DND-41 (cell line): ENCODE data around the gene DIS3L2.
"Not testable (repeated sequence)": the region's sequence is repeated elsewhere in the genome, so short reads cannot be mapped to it uniquely, and the experiment has no call there.

Experiments
- ATAC-seq: fragments of 200-7000 bp; cut with Tn5 transposase; 3 replicates; pipeline ENCODE4 v1.9.1; 2021; ENCODE audit warnings: low read depth; ENCODE audit not compliant: insufficient read depth
- DNase-seq: peaks from one replicate; pipeline ENCODE4 v3.0.0-alpha.2; 2020
- H2AFZ ChIP-seq: 2 replicates; pipeline ENCODE4 v1.6.0; 2012; ENCODE audit warnings: low read depth, low read length
- H3K27ac ChIP-seq: 2 replicates; pipeline ENCODE4 v1.5.1; 2012; ENCODE audit warnings: low read length, inconsistent platforms
- H3K27me3 ChIP-seq: fragments of 200-600 bp; sonication (generic); 2 replicates; pipeline ENCODE4 v1.6.0; 2012; ENCODE audit warnings: low read length, mild to moderate bottlenecking, inconsistent platforms; ENCODE audit not compliant: insufficient read depth, poor library complexity
- H3K36me3 ChIP-seq: 2 replicates; pipeline ENCODE4 v1.5.1; 2012; ENCODE audit warnings: low read length, inconsistent platforms; ENCODE audit not compliant: insufficient read depth
- H3K4me1 ChIP-seq: 2 replicates; pipeline ENCODE4 v1.5.1; 2012; ENCODE audit warnings: mild to moderate bottlenecking, low read length; ENCODE audit not compliant: insufficient read depth
- H3K4me2 ChIP-seq: 2 replicates; pipeline ENCODE4 v1.6.0; 2012; ENCODE audit warnings: mild to moderate bottlenecking, moderate library complexity, low read length, inconsistent platforms; ENCODE audit not compliant: insufficient read depth
- H3K4me3 ChIP-seq, 2 experiments: fragments of 200-600 bp in 1 of 2; shearing (Covaris generic) in 1 of 2; 2 replicates each; pipeline ENCODE4 v1.5.1; 2012 to 2016; ENCODE audit warnings: inconsistent platforms in 2 of 2, low read length in 2 of 2, mild to moderate bottlenecking in 2 of 2, low read depth in 1 of 2, moderate library complexity in 1 of 2
- H3K79me2 ChIP-seq: 2 replicates; pipeline ENCODE4 v1.6.0; 2012; ENCODE audit warnings: low read length, inconsistent platforms; ENCODE audit not compliant: insufficient read depth
- H3K9ac ChIP-seq: 2 replicates; pipeline ENCODE4 v1.6.0; 2012; ENCODE audit warnings: low read depth, mild to moderate bottlenecking, inconsistent platforms, low read length, moderate library complexity
- H3K9me3 ChIP-seq: 2 replicates; pipeline ENCODE4 v1.5.1; 2012; ENCODE audit warnings: low read length, moderate library complexity, mild to moderate bottlenecking, inconsistent platforms; ENCODE audit not compliant: insufficient read depth, severe bottlenecking
- H4K20me1 ChIP-seq: 2 replicates; pipeline ENCODE4 v1.6.0; 2012; ENCODE audit warnings: low read length; ENCODE audit not compliant: insufficient read depth
- CTCF ChIP-seq: IDR thresholded peaks from 2 replicates; pipeline ENCODE4 v1.5.1; 2012; ENCODE audit warnings: borderline replicate concordance, low read length, moderate library complexity, mild to moderate bottlenecking; ENCODE audit not compliant: poor library complexity, severe bottlenecking; ENCODE audit errors: extremely low read depth
- EZH2 ChIP-seq: IDR thresholded peaks from 3 replicates; pipeline ENCODE4 v1.6.1; 2012; ENCODE audit warnings: borderline replicate concordance, low read depth, mild to moderate bottlenecking, moderate library complexity, low read length, inconsistent platforms; ENCODE audit not compliant: severe bottlenecking

Gene DIS3L2

GRCh38 chr2:232321817-232322559 is 360.5 kb downstream of the DIS3L2 start:
- Histone ChIP-seq H3K9ac (no peak overlapping the region), H3K36me3 (no peaks in the 10 kb centered on the region), H3K4me3 (no peak overlapping the region), H3K27me3 (no peaks in the 10 kb centered on the region), H4K20me1 (peaks cover 15% of the 10 kb centered on the region), H3K4me2 (no peak overlapping the region), H3K9me3 (no peaks in the 10 kb centered on the region), H2AFZ (no peak overlapping the region), H3K4me1 (peaks cover 5% of the 10 kb centered on the region), H3K27ac (peak overlapping the region; percentile 18; the same call in 1 of the 2 replicates), H3K79me2 (no peaks in the 10 kb centered on the region)
- DNase-seq (no peak), ATAC-seq (no peak)
- TF ChIP-seq CTCF (no peak), EZH2 (no peak)

GRCh38 chr2:232322560-232323327 is 361.2 kb downstream of the DIS3L2 start:
- H3K4me2 ChIP-seq = no peak overlapping the region
- H2AFZ ChIP-seq = no peak overlapping the region
- no peak for TF ChIP-seq EZH2
- no peak for TF ChIP-seq CTCF
- peaks cover 11% of the 10 kb centered on the region for H3K4me1 ChIP-seq
- no peaks in the 10 kb centered on the region for H3K9me3 ChIP-seq
- H3K79me2 ChIP-seq = no peaks in the 10 kb centered on the region
- H3K27ac ChIP-seq = peak overlapping the region; percentile 18; the same call in 1 of the 2 replicates
- no peak overlapping the region for H3K4me3 ChIP-seq
- ATAC-seq (no peak), DNase-seq (no peak)
- no peaks in the 10 kb centered on the region for H3K36me3 ChIP-seq
- H4K20me1 ChIP-seq = peaks cover 18% of the 10 kb centered on the region
- H3K9ac ChIP-seq = no peak overlapping the region
- H3K27me3 ChIP-seq = no peaks in the 10 kb centered on the region

GRCh38 chr2:232323328-232323650 is 361.8 kb downstream of the DIS3L2 start:
- no peaks in the 10 kb centered on the region for H3K79me2 ChIP-seq
- no peak overlapping the region for H2AFZ ChIP-seq
- H3K27ac ChIP-seq = no peak overlapping the region
- no peak for DNase-seq
- peaks cover 17% of the 10 kb centered on the region for H3K4me1 ChIP-seq
- H3K27me3 ChIP-seq = no peaks in the 10 kb centered on the region
- H3K4me3 ChIP-seq = no peak overlapping the region
- ATAC-seq = no peak
- no peaks in the 10 kb centered on the region for H3K9me3 ChIP-seq
- H3K36me3 ChIP-seq = no peaks in the 10 kb centered on the region
- no peak overlapping the region for H3K4me2 ChIP-seq
- peaks cover 22% of the 10 kb centered on the region for H4K20me1 ChIP-seq
- no peak for TF ChIP-seq EZH2
- TF ChIP-seq CTCF = no peak
- H3K9ac ChIP-seq = no peak overlapping the region

GRCh38 chr2:232323967-232324366 is 362.5 kb downstream of the DIS3L2 start:
- not testable (repeated sequence) for H3K9ac ChIP-seq, H2AFZ ChIP-seq, H3K4me2 ChIP-seq

More at GRCh38 chr2:232323967-232324366, 362.5 kb downstream of the DIS3L2 start:
- DNase-seq, H3K9me3 ChIP-seq, H3K27ac ChIP-seq, ATAC-seq, H3K36me3 ChIP-seq, H3K4me3 ChIP-seq, H3K27me3 ChIP-seq, H3K79me2 ChIP-seq: not testable (repeated sequence)
- H4K20me1 ChIP-seq = peaks cover 29% of the 10 kb centered on the region
- H3K4me1 ChIP-seq = peaks cover 22% of the 10 kb centered on the region
